ENCODE measurements around the gene NTRK2. TPM values are rescaled to one million over a fixed set of nuclear protein-coding genes. Genes with fewer than 3 reads are reported as not detected.

Gene NTRK2
- total RNA-seq, 2 experiments from 2014 or later: not detected

- no peak for ATAC-seq (ENCODE audit: low read depth)
- H3K4me3 Mint-ChIP-seq: no peak overlapping the region
- POLR2A ChIA-PET: no interaction called here
- H3K9me3 Mint-ChIP-seq: peaks cover 2% of the 10 kb centered on the region
- no peak overlapping the region for H3K27ac Mint-ChIP-seq
- H3K36me3 Mint-ChIP-seq: no peaks in the 10 kb centered on the region
- H3K4me1 Mint-ChIP-seq: no peaks in the 10 kb centered on the region
- DNase-seq: no peak
- no peaks in the 10 kb centered on the region for H3K27me3 Mint-ChIP-seq
These were observed 116.4 kb downstream of the NTRK2 start for GRCh38 chr9:84785792-84786547.

GRCh38 chr9:84788803-84789462, 119.4 kb downstream of the NTRK2 start:
- no peak overlapping the region for H3K4me3 Mint-ChIP-seq
- POLR2A ChIA-PET: no interaction called here
- no peak for DNase-seq
- peaks cover 2% of the 10 kb centered on the region for H3K9me3 Mint-ChIP-seq
- no peaks in the 10 kb centered on the region for H3K27me3 Mint-ChIP-seq
- ATAC-seq (ENCODE audit: low read depth): no peak
- no peaks in the 10 kb centered on the region for H3K4me1 Mint-ChIP-seq
- no peak overlapping the region for H3K27ac Mint-ChIP-seq
- H3K36me3 Mint-ChIP-seq: no peaks in the 10 kb centered on the region

DNA sequence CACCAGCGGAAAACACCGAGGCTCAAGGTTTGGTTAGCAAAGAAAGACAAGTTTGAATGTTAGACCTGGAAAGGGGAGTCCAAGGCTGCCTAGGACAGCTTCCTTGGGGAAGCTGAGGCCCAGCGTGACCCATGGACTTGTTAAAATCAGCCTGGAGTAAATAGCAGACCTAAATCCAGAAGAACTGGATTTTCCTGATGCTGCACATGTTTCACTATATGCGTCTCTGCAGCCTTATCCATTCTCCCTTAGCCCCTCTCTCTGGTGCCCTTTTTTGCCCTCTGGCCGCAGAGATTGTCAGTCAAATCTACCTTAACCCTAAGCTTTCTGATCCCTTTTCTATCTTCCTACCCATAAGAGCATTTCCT, 119.9 kb downstream of the NTRK2 start:
- Mint-ChIP-seq H3K36me3 (no peaks in the 10 kb centered on the region), H3K27me3 (no peaks in the 10 kb centered on the region), H3K4me1 (no peaks in the 10 kb centered on the region), H3K4me3 (no peak overlapping the region), H3K9me3 (peaks cover 2% of the 10 kb centered on the region), H3K27ac (no peak overlapping the region)
- POLR2A ChIA-PET: no interaction called here
- no peak for DNase-seq
- no peak for ATAC-seq (ENCODE audit: low read depth)

- Mint-ChIP-seq H3K27ac (no peak overlapping the region), H3K9me3 (peaks cover 2% of the 10 kb centered on the region), H3K36me3 (no peaks in the 10 kb centered on the region), H3K4me1 (no peaks in the 10 kb centered on the region), H3K4me3 (no peak overlapping the region), H3K27me3 (no peaks in the 10 kb centered on the region)
- DNase-seq (no peak), ATAC-seq (ENCODE audit: low read depth) (no peak)
- POLR2A ChIA-PET: no interaction called here
These were observed 122.1 kb downstream of the NTRK2 start for GRCh38 chr9:84791643-84792042.

- no peak overlapping the region for H3K27ac Mint-ChIP-seq
- POLR2A ChIA-PET: no interaction called here
- no peak overlapping the region for H3K4me3 Mint-ChIP-seq
These were observed 123.7 kb downstream of the NTRK2 start for GRCh38 chr9:84793251-84793650.

DNA sequence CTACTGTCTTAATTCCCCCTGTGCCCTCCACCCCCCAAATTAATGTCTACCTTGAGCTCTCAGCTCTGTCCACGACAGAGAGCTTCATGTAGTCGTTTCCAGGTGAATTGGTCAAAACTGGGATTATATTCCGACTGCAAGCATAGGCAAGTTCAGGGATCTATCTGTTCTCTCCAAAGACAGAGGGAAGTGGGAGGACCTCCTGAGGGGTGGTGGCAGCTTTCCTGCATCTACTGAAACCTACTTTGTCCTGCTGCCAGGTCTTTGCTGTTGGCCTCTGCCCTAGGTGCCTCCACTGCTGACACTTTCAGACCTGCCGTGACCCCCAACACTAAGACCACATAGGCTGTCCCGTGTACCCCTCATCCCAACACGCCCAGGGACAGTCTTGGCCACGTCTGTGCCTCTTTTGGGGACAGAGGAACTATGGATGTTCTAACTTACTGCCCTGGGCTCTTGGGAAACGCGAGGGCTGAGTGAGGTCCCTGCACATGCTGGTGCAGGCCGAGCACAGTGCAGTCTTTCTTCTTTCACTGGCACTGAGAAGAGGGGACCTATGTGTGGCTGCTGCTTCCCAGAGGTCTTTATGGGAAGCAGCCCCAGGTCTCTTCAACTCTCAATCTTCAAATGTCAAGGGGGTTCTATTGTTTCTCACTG, 125.6 kb downstream of the NTRK2 start:
- Mint-ChIP-seq H3K36me3 (no peaks in the 10 kb centered on the region), H3K4me3 (no peak overlapping the region), H3K9me3 (no peaks in the 10 kb centered on the region), H3K27me3 (peaks cover 3% of the 10 kb centered on the region), H3K27ac (no peak overlapping the region), H3K4me1 (no peaks in the 10 kb centered on the region)
- POLR2A ChIA-PET: no interaction called here
- ATAC-seq (ENCODE audit: low read depth): no peak
- DNase-seq: no peak

More at GRCh38 chr9:84793251-84793650, 123.7 kb downstream of the NTRK2 start:
- Mint-ChIP-seq H3K36me3 (no peaks in the 10 kb centered on the region), H3K4me1 (no peaks in the 10 kb centered on the region), H3K27me3 (no peaks in the 10 kb centered on the region), H3K9me3 (no peaks in the 10 kb centered on the region)
- no peak for DNase-seq
- no peak for ATAC-seq (ENCODE audit: low read depth)

GRCh38 chr9:84796404-84796803, 126.9 kb downstream of the NTRK2 start:
- Mint-ChIP-seq H3K4me1 (no peaks in the 10 kb centered on the region), H3K27me3 (peaks cover 3% of the 10 kb centered on the region), H3K36me3 (no peaks in the 10 kb centered on the region), H3K9me3 (no peaks in the 10 kb centered on the region), H3K4me3 (no peak overlapping the region), H3K27ac (no peak overlapping the region)
- POLR2A ChIA-PET: no interaction called here
- no peak for ATAC-seq (ENCODE audit: low read depth)
- DNase-seq: no peak

GRCh38 chr9:84799251-84799650, 129.7 kb downstream of the NTRK2 start:
- Mint-ChIP-seq H3K27ac (no peak overlapping the region), H3K36me3 (no peaks in the 10 kb centered on the region), H3K27me3 (peaks cover 5% of the 10 kb centered on the region), H3K4me1 (no peaks in the 10 kb centered on the region), H3K9me3 (no peaks in the 10 kb centered on the region), H3K4me3 (no peak overlapping the region)
- ATAC-seq (ENCODE audit: low read depth): no peak
- no peak for DNase-seq
- POLR2A ChIA-PET: no interaction called here

- POLR2A ChIA-PET: no interaction called here
- DNase-seq (no peak), ATAC-seq (ENCODE audit: low read depth) (no peak)
- Mint-ChIP-seq H3K9me3 (no peaks in the 10 kb centered on the region), H3K27me3 (peaks cover 5% of the 10 kb centered on the region), H3K36me3 (no peaks in the 10 kb centered on the region), H3K4me1 (no peaks in the 10 kb centered on the region), H3K4me3 (no peak overlapping the region), H3K27ac (no peak overlapping the region)
These were observed 135.6 kb downstream of the NTRK2 start for GRCh38 chr9:84804951-84805694.

DNA sequence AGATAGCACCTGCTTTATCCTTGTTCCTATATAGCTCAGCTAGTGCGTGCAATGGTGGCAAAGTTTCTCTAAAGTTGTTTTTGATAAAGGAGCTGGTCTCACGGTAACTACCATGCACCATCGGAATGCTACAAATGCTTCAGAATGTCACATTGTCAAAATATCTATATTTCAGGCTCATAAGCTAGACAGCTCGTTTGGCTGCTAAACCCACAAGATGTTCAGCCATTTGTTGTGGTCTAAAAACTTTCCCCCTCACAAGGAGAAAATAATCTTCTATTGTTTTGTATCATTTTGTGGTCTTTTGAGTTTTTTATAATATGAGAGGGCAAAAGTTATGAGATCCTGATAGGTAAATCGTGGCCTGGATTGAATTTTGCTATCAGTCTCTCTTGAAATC, 137.9 kb downstream of the NTRK2 start:
- H3K27ac Mint-ChIP-seq: no peak overlapping the region
- DNase-seq (no peak), ATAC-seq (ENCODE audit: low read depth) (no peak)
- H3K4me3 Mint-ChIP-seq: no peak overlapping the region
- H3K27me3 Mint-ChIP-seq: peaks cover 8% of the 10 kb centered on the region
- H3K9me3 Mint-ChIP-seq: no peaks in the 10 kb centered on the region
- H3K4me1 Mint-ChIP-seq: no peaks in the 10 kb centered on the region
- H3K36me3 Mint-ChIP-seq: no peaks in the 10 kb centered on the region
- POLR2A ChIA-PET: no interaction called here

DNA sequence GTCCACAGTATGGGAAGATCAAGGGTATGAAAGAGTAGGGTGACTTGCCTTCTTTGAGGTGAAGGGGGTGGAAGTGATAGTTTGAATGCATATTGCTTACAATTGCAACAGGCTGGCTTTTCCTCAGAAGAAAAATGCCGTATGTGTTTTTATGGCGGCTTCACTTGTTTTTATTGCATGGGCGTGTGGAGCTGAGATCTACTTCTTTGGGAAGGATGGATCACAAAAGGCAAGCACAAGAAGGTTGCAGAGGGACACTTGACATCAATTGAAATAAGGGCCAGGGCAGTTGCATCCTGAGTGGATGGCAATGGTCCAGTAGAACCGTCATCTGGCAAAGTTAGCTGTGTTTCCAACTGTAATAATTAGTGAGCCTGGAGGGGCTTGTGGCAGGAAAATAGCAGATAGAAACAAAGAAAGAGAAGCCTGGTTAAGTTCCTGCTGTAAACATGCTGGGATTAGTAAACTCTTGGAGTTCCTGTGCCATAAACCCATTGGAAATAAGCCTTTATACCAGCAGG, 138.4 kb downstream of the NTRK2 start:
- Mint-ChIP-seq H3K4me1 (no peaks in the 10 kb centered on the region), H3K36me3 (no peaks in the 10 kb centered on the region), H3K4me3 (no peak overlapping the region), H3K27ac (no peak overlapping the region), H3K27me3 (peaks cover 8% of the 10 kb centered on the region), H3K9me3 (no peaks in the 10 kb centered on the region)
- no peak for ATAC-seq (ENCODE audit: low read depth)
- no peak for DNase-seq
- POLR2A ChIA-PET: no interaction called here

DNA sequence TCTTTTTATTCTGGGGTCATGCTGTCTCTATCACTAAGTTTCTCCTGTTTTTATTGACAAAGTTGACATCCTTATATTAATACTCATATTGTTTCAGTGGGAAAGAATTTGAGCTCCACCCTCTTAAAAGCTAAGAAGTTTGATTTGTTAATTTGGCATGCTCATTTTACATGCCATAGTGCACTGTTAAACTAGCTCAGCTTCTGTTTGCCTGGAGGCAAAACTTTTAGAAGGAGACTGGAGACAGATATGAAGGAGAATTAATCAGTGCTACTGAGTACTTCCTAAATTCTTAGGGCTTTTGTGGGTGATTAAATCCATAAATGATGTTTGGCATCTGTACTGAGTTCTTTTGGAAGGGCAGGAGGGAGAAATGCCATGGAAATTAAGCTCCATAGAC, 138.9 kb downstream of the NTRK2 start:
- POLR2A ChIA-PET: no interaction called here
- Mint-ChIP-seq H3K36me3 (no peaks in the 10 kb centered on the region), H3K27ac (no peak overlapping the region), H3K9me3 (no peaks in the 10 kb centered on the region), H3K4me1 (no peaks in the 10 kb centered on the region), H3K4me3 (no peak overlapping the region), H3K27me3 (peaks cover 8% of the 10 kb centered on the region)
- DNase-seq (no peak), ATAC-seq (ENCODE audit: low read depth) (no peak)

DNA sequence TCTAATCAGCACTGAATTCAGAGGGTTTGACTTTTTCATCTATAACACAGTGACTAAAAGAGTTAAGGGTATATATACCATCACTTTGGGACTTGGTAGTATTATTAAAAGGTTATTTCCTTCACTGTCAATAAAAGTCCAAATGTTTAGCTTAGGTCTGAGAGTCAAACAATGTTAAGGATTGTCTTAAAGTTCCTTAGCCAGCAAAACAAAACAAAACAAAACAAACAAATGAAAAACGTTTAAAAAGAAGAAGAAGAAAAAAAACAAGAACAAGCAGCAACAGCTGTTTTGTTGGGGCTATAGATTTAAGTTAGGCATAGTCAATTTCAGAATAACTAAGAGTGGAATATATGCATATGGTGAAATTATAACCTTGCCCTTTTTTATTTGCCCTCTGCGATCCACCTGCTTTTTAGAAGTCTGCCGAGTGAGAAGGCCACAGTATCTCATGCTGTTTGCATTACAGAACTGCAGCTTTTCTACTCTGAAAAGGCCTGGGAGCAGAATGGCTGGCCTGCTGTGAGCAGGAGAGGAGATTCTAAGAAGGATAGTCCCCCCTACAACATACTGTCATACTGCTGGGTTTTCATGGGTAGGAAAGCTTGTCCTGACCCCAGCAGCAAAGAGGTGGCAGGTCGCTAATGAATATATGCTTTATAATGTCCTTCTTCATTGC, 141.7 kb downstream of the NTRK2 start:
- H3K27me3 Mint-ChIP-seq: peaks cover 3% of the 10 kb centered on the region
- no peaks in the 10 kb centered on the region for H3K36me3 Mint-ChIP-seq
- ATAC-seq (ENCODE audit: low read depth) (no peak), DNase-seq (no peak)
- H3K4me3 Mint-ChIP-seq: no peak overlapping the region
- POLR2A ChIA-PET: no interaction called here
- H3K9me3 Mint-ChIP-seq: no peaks in the 10 kb centered on the region
- no peak overlapping the region for H3K27ac Mint-ChIP-seq
- H3K4me1 Mint-ChIP-seq: no peaks in the 10 kb centered on the region
